Neural cell (in vitro differentiated cells): ENCODE measurements around the gene RCC2. TPM values are rescaled to one million over a fixed set of nuclear protein-coding genes. Genes with fewer than 3 reads are reported as not detected.

ENCODE experiments used
- H2AFZ ChIP-seq: fragments of 200-600, 300-800 bp; sonication (generic), shearing (Covaris generic); 2 replicates; pipeline ENCODE4 v1.6.0; 2014; ENCODE audit warnings: low read depth, mild to moderate bottlenecking, antibody characterized with exemption, low read length, moderate library complexity
- H3F3A ChIP-seq: fragments of 200-600 bp; shearing (Covaris generic); 2 replicates; pipeline ENCODE4 v1.6.1; 2016; ENCODE audit warnings: mild to moderate bottlenecking, moderate library complexity, mixed read lengths, antibody characterized with exemption, low read length; ENCODE audit not compliant: insufficient read depth, poor library complexity, severe bottlenecking
- H3K27ac ChIP-seq: fragments of 200-600, 300-800 bp; sonication (generic), shearing (Covaris generic); 2 replicates; pipeline ENCODE4 v1.5.1; 2014; ENCODE audit warnings: mild to moderate bottlenecking, low read length, moderate library complexity
- H3K27me3 ChIP-seq: fragments of 300-800, 200-600 bp; sonication (generic), shearing (Covaris generic); 2 replicates; pipeline ENCODE4 v1.6.0; 2014; ENCODE audit warnings: mild to moderate bottlenecking, low read depth, low read length, moderate library complexity; ENCODE audit not compliant: insufficient read depth
- H3K36me3 ChIP-seq: fragments of 300-800, 200-600 bp; sonication (generic), shearing (Covaris generic); 2 replicates; pipeline ENCODE4 v1.5.1; 2014; ENCODE audit warnings: mild to moderate bottlenecking, antibody characterized with exemption, low read length, moderate library complexity; ENCODE audit not compliant: insufficient read depth
- H3K4me2 ChIP-seq: fragments of 300-800, 200-600 bp; sonication (generic), shearing (Covaris generic); 2 replicates; pipeline ENCODE4 v1.6.0; 2014; ENCODE audit warnings: mild to moderate bottlenecking, low read length
- H3K4me3 ChIP-seq: fragments of 300-800, 200-600 bp; sonication (generic), shearing (Covaris generic); 2 replicates; pipeline ENCODE4 v1.5.1; 2014; ENCODE audit warnings: mild to moderate bottlenecking, low read length, moderate library complexity
- H3K79me2 ChIP-seq: fragments of 200-600 bp; shearing (Covaris generic); replicated peaks from 2 replicates; pipeline ENCODE4 v1.6.0; 2014; ENCODE audit warnings: mild to moderate bottlenecking, low read length, moderate library complexity; ENCODE audit not compliant: insufficient read depth
- H3K9ac ChIP-seq: fragments of 300-800, 200-600 bp; sonication (generic), shearing (Covaris generic); 2 replicates; pipeline ENCODE4 v1.6.1; 2016; ENCODE audit warnings: mild to moderate bottlenecking, low read length, mixed read lengths
- H3K9me2 ChIP-seq: fragments of 200-600 bp; shearing (Covaris generic); 2 replicates; pipeline ENCODE4 v1.6.1; 2016; ENCODE audit warnings: mild to moderate bottlenecking, low read length, mixed read lengths; ENCODE audit not compliant: insufficient read depth
- H3K9me3 ChIP-seq: fragments of 200-600, 300-800 bp; sonication (generic), shearing (Covaris generic); 2 replicates; pipeline ENCODE4 v1.6.1; 2016; ENCODE audit warnings: mild to moderate bottlenecking, mixed run types, low read length, moderate library complexity, mixed read lengths
- H4K20me1 ChIP-seq: fragments of 200-600 bp; shearing (Covaris generic); 2 replicates; pipeline ENCODE4 v1.6.1; 2016; ENCODE audit warnings: mild to moderate bottlenecking, mixed run types; ENCODE audit not compliant: insufficient read depth
- CTCF ChIP-seq: fragments of 450-650 bp; IDR thresholded peaks from 2 replicates; pipeline ENCODE4 v1.5.1; 2014; ENCODE audit warnings: antibody characterized with exemption, mild to moderate bottlenecking, moderate library complexity; ENCODE audit not compliant: poor library complexity, severe bottlenecking
- EP300 ChIP-seq: fragments of 450-650 bp; conservative IDR thresholded peaks from 2 replicates; pipeline ENCODE4 v1.6.1; 2014; ENCODE audit warnings: antibody characterized with exemption, mild to moderate bottlenecking, moderate library complexity; ENCODE audit not compliant: poor library complexity, severe bottlenecking
- EZH2 ChIP-seq: fragments of 200-600, 300-800 bp; shearing (Covaris generic), sonication (generic); IDR thresholded peaks from 2 replicates; pipeline ENCODE4 v1.6.1; 2014; ENCODE audit warnings: antibody characterized with exemption, low read length, borderline replicate concordance, mild to moderate bottlenecking; ENCODE audit not compliant: insufficient read depth, poor library complexity, severe bottlenecking
- MXI1 ChIP-seq: fragments of 450-650 bp; conservative IDR thresholded peaks from 2 replicates; pipeline ENCODE4 v1.6.1; 2014; ENCODE audit warnings: antibody characterized with exemption, mild to moderate bottlenecking; ENCODE audit not compliant: poor library complexity, severe bottlenecking
- POLR2AphosphoS5 ChIP-seq: IDR thresholded peaks from 2 replicates; pipeline ENCODE4 v1.6.1; 2012
- RAD21 ChIP-seq: fragments of 450-650 bp; conservative IDR thresholded peaks from 2 replicates; pipeline ENCODE4 v1.6.1; 2014; ENCODE audit warnings: antibody characterized with exemption, mild to moderate bottlenecking, moderate library complexity
- REST ChIP-seq: IDR thresholded peaks from 2 replicates; pipeline ENCODE4 v1.6.1; 2012; ENCODE audit warnings: borderline replicate concordance
- SMC3 ChIP-seq: fragments of 450-650 bp; conservative IDR thresholded peaks from 2 replicates; pipeline ENCODE4 v1.6.1; 2014; ENCODE audit warnings: antibody characterized with exemption, mild to moderate bottlenecking, moderate library complexity; ENCODE audit not compliant: poor library complexity
- TAF1 ChIP-seq: IDR thresholded peaks from 2 replicates; pipeline ENCODE4 v1.6.1; 2012; ENCODE audit warnings: low read depth
- polyA plus RNA-seq: library from polyadenylated mRNA; depleted of rRNA; stranded (reverse); fragments of >200 nt; gene quantifications from 2 replicates; pipeline ENCODE4 v1.2.3, GENCODE V29; 2014

The RCC2 gene
- polyA plus RNA-seq, 1 donor from 2014 or later: 34.4 TPM

DNA sequence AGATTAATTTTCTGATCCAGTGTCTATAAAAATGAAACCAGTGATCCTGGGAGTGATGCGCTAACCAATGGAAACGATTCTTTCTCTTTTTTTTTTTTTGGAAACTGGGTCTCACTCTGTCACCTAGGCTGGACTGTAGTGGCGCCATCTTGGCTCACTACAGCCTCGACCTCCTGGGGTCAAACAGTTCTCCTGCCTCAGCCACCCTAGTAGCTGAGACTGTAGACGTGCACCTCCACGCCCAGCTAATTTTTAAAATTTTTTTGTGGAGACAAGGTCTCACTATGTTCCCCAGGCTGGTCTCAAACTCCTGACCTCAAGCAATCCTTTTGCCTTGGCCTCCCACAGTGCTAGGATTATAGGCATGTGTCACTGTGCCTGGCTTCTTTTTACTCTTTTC lies 3.4 kb upstream of the RCC2 start:
- H3K9me3 ChIP-seq: no peaks in the 10 kb centered on the region
- peaks cover 7% of the 10 kb centered on the region for H3K79me2 ChIP-seq
- H4K20me1 ChIP-seq: no peaks in the 10 kb centered on the region
- H3K4me2 ChIP-seq: no peak overlapping the region
- H3K9me2 ChIP-seq: no peaks in the 10 kb centered on the region
- H3F3A ChIP-seq: no peaks in the 10 kb centered on the region
- no peak for TF ChIP-seq MXI1
- no peak for TF ChIP-seq POLR2AphosphoS5
- H3K36me3 ChIP-seq: no peaks in the 10 kb centered on the region
- H3K4me3 ChIP-seq: no peak overlapping the region
- H2AFZ ChIP-seq: no peak overlapping the region
- H3K9ac ChIP-seq: no peak overlapping the region
- no peak overlapping the region for H3K27ac ChIP-seq
- peaks cover 11% of the 10 kb centered on the region for H3K27me3 ChIP-seq

GRCh38 chr1:17441993-17442357 lies 2.5 kb upstream of the RCC2 start:
- Histone ChIP-seq H3K9me3 (no peaks in the 10 kb centered on the region), H4K20me1 (no peaks in the 10 kb centered on the region), H3K27ac (no peak overlapping the region), H3K9ac (no peak overlapping the region), H3F3A (no peaks in the 10 kb centered on the region), H3K36me3 (no peaks in the 10 kb centered on the region), H2AFZ (no peak overlapping the region), H3K9me2 (no peaks in the 10 kb centered on the region), H3K79me2 (peaks cover 11% of the 10 kb centered on the region), H3K4me2 (no peak overlapping the region), H3K27me3 (peaks cover 11% of the 10 kb centered on the region), H3K4me3 (no peak overlapping the region)
- TF ChIP-seq TAF1 (no peak), SMC3 (no peak), EZH2 (no peak), EP300 (no peak), CTCF (no peak), RAD21 (no peak), POLR2AphosphoS5 (no peak), MXI1 (no peak), REST (no peak)
